ENCODE results near the gene PPP1R1B.

PPP1R1B gene

GRCh38 chr17:39635614-39636176 lies 8.9 kb downstream of the PPP1R1B start:
- DNase-seq, result no peak

GRCh38 chr17:39636587-39636926 lies 9.8 kb downstream of the PPP1R1B start:
- DNase-seq, result no peak

GRCh38 chr17:39636927-39637736 lies 10.4 kb downstream of the PPP1R1B start, which contains the start of gene STARD3:
TSS of gene STARD3 (plus strand) at chr17:39637144. CDS start at chr17:39653532, 16,388 bp downstream.
- peak; percentile 87 for DNase-seq

- no peak for DNase-seq
Measured at GRCh38 chr17:39638317-39638716, 11.6 kb downstream of the PPP1R1B start.

GRCh38 chr17:39639043-39639442 lies 12.3 kb downstream of the PPP1R1B start:
- DNase-seq, result no peak

- no peak for DNase-seq
Measured at GRCh38 chr17:39639566-39640458, 13.1 kb downstream of the PPP1R1B start.

GRCh38 chr17:39640591-39641031 lies 13.9 kb downstream of the PPP1R1B start:
- DNase-seq, result no peak

- DNase-seq, result no peak
Measured at GRCh38 chr17:39641097-39641496, 14.3 kb downstream of the PPP1R1B start.

- no peak for DNase-seq
Measured at GRCh38 chr17:39641883-39642282, 15.1 kb downstream of the PPP1R1B start.

GRCh38 chr17:39642291-39643074 lies 15.7 kb downstream of the PPP1R1B start:
- DNase-seq, result no peak

GRCh38 chr17:39643271-39643670 lies 16.5 kb downstream of the PPP1R1B start:
- DNase-seq, result no peak

GRCh38 chr17:39647256-39647655 lies 20.5 kb downstream of the PPP1R1B start:
- no peak for DNase-seq

GRCh38 chr17:39648616-39649366 lies 22.0 kb downstream of the PPP1R1B start:
- DNase-seq, result no peak

GRCh38 chr17:39650121-39650579 lies 23.4 kb downstream of the PPP1R1B start:
- DNase-seq, result no peak

- DNase-seq, result no peak
Measured at GRCh38 chr17:39651923-39652586, 25.3 kb downstream of the PPP1R1B start.

GRCh38 chr17:39652587-39653315 lies 26.0 kb downstream of the PPP1R1B start:
- no peak for DNase-seq

GRCh38 chr17:39653316-39653661 lies 26.5 kb downstream of the PPP1R1B start:
- no peak for DNase-seq

- peak; percentile 50 for DNase-seq
Measured at GRCh38 chr17:39653662-39654331, 27.0 kb downstream of the PPP1R1B start.

GRCh38 chr17:39655105-39655504 lies 28.4 kb downstream of the PPP1R1B start:
- DNase-seq, result no peak

- no peak for DNase-seq
Measured at GRCh38 chr17:39658346-39658745, 31.6 kb downstream of the PPP1R1B start.

Measured in NCI-H1092 (cell line).